ENCODE results near the gene HELZ2. TPM values are rescaled to one million over a fixed set of nuclear protein-coding genes. Genes with fewer than 3 reads are reported as not detected.

HELZ2 gene
- total RNA-seq, 4 donors from 2014 or later: 4.9 to 35.2 (median 10.5) TPM

- TF ChIP-seq, protein P1, sequence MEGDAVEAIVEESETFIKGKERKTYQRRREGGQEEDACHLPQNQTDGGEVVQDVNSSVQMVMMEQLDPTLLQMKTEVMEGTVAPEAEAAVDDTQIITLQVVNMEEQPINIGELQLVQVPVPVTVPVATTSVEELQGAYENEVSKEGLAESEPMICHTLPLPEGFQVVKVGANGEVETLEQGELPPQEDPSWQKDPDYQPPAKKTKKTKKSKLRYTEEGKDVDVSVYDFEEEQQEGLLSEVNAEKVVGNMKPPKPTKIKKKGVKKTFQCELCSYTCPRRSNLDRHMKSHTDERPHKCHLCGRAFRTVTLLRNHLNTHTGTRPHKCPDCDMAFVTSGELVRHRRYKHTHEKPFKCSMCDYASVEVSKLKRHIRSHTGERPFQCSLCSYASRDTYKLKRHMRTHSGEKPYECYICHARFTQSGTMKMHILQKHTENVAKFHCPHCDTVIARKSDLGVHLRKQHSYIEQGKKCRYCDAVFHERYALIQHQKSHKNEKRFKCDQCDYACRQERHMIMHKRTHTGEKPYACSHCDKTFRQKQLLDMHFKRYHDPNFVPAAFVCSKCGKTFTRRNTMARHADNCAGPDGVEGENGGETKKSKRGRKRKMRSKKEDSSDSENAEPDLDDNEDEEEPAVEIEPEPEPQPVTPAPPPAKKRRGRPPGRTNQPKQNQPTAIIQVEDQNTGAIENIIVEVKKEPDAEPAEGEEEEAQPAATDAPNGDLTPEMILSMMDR (IDR thresholded peaks at IDR 0.05; ENCODE audit: low read depth): no peak
Measured at GRCh38 chr20:63553251-63553932, 20.6 kb downstream of the HELZ2 start.

DNA sequence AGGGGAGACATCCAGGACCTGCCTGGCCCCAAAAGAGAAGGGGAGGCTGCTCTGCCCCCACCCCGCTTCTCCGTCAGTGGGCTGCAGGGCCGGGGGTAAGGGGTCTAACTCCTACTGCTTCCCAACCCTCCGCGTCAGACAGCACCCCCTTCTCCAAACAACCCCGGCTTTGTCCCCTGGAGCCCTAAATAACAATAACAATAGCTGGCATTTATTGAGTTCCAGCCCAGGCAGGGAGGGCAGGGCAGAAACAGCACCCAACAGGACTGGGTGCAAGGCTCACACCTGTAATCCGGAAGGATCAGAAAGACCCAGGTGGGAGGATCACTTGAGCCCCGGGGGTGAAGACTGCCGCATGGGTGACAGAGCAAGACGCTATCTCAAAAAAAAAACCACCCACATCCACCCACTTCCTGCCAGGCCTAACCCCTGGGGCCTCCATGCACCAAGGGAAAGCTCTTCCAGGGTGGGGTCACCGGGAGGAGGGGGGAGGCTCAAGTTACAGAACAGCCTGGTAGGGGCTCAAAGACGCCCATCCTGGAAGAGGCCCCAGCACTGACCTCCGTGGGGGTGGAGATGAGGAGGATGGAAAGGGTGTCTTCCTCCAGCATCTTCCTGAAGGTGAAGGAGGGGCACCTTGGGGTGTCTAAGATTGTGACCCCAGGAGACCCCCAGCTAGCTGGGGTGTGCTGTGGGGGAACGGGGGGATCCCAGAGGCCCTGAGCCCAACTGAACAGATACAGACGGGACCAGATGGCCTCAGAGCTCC, 21.4 kb downstream of the HELZ2 start:
- TF ChIP-seq, protein P1 (IDR thresholded peaks at IDR 0.05; ENCODE audit: low read depth): no peak

GRCh38 chr20:63551068-63551467, 23.0 kb downstream of the HELZ2 start:
- TF ChIP-seq, protein P1 (IDR thresholded peaks at IDR 0.05; ENCODE audit: low read depth): no peak

DNA sequence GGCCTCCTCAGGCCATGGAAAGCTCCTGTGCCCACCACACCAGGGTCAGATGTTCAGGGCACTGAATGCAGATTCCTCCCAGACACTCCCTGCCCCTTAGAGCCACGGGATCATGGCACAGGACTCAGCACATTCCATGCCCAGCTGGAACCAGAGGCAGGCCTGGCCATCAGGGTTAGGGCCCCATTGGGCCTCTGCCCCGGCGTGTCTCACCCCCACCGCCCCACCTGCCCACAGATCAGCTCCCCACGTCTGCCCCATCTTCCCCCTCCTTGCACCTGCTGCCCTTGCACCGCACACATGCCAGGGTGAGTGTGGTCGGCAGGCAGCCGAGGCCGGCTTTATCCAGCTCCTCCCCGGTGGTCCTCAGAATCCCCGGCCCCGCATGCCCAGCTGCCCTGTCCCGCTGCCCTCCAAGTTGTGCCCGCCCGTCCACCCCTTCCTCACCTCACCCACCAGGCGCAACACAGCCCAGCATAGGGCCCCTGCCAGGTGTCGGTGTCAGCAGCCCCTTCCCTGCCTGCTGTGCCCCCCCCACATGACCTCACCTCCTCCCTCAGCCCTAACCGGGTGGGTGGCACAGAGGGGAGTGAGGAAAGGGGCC, 24.3 kb downstream of the HELZ2 start:
- TF ChIP-seq, protein P1 (IDR thresholded peaks at IDR 0.05; ENCODE audit: low read depth): no peak

GRCh38 chr20:63549019-63549418, 25.0 kb downstream of the HELZ2 start:
- TF ChIP-seq, protein P1 (IDR thresholded peaks at IDR 0.05; ENCODE audit: low read depth): no peak

GRCh38 chr20:63548542-63548941, 25.5 kb downstream of the HELZ2 start:
- TF ChIP-seq, protein P1 (IDR thresholded peaks at IDR 0.05; ENCODE audit: low read depth): no peak
